RPMI8226 (cell line): ENCODE data around the gene FBXW10B.
"Not testable (repeated sequence)": the region's sequence is repeated elsewhere in the genome, so short reads cannot be mapped to it uniquely, and the experiment has no call there.

Experiments
- DNase-seq: peaks from one replicate; pipeline ENCODE4 v3.0.0-alpha.2; 2015

Gene FBXW10B

GRCh38 chr17:15630930-15631453 is 11.5 kb upstream of the FBXW10B start:
- not testable (repeated sequence) for DNase-seq

- not testable (repeated sequence) for DNase-seq
Measured at GRCh38 chr17:15629991-15630390, 10.5 kb upstream of the FBXW10B start.

GRCh38 chr17:15623661-15624209 is 4.2 kb upstream of the FBXW10B start:
- DNase-seq = not testable (repeated sequence)

- not testable (repeated sequence) for DNase-seq
Measured at GRCh38 chr17:15623255-15623654, 3.8 kb upstream of the FBXW10B start.

- DNase-seq = not testable (repeated sequence)
Measured at GRCh38 chr17:15622124-15622523, 2.6 kb upstream of the FBXW10B start.

- DNase-seq = not testable (repeated sequence)
Measured at GRCh38 chr17:15616828-15617227, 2.7 kb downstream of the FBXW10B start.

- not testable (repeated sequence) for DNase-seq
Measured at GRCh38 chr17:15615850-15616249, 3.7 kb downstream of the FBXW10B start.

GRCh38 chr17:15613111-15613510 is 6.4 kb downstream of the FBXW10B start:
- DNase-seq = not testable (repeated sequence)

GRCh38 chr17:15592960-15593359 is 26.5 kb downstream of the FBXW10B start:
- DNase-seq = not testable (repeated sequence)

- not testable (repeated sequence) for DNase-seq
Measured at GRCh38 chr17:15591986-15592385, 27.5 kb downstream of the FBXW10B start.

GRCh38 chr17:15590844-15591243 is 28.7 kb downstream of the FBXW10B start:
- DNase-seq = not testable (repeated sequence)

GRCh38 chr17:15589544-15590536 is 29.7 kb downstream of the FBXW10B start:
- not testable (repeated sequence) for DNase-seq

- DNase-seq = not testable (repeated sequence)
Measured at GRCh38 chr17:15588017-15588416, 31.5 kb downstream of the FBXW10B start.

GRCh38 chr17:15583313-15583712 is 36.2 kb downstream of the FBXW10B start:
- not testable (repeated sequence) for DNase-seq

GRCh38 chr17:15581462-15581861 is 38.0 kb downstream of the FBXW10B start:
- not testable (repeated sequence) for DNase-seq

- DNase-seq = not testable (repeated sequence)
Measured at GRCh38 chr17:15576848-15577247, 42.7 kb downstream of the FBXW10B start.

GRCh38 chr17:15574660-15575059 is 44.8 kb downstream of the FBXW10B start:
- DNase-seq = not testable (repeated sequence)

- DNase-seq = not testable (repeated sequence)
Measured at GRCh38 chr17:15573870-15574269, 45.6 kb downstream of the FBXW10B start.
